Stimulated activated naive B cell treated with anti-CD40 and anti-IgM and Interleukin-4, amounts not matched to agents 10 μg/mL and 1 μg/mL and 100 μg/mL, for 72 hours (primary cell): ENCODE measurements around the gene SFXN4.
A peak's percentile ranks its signal among the peaks of the same experiment; 100 is the strongest.
"Not testable (repeated sequence)": the region's sequence is repeated elsewhere in the genome, so short reads cannot be mapped to it uniquely, and the experiment has no call there.

ENCODE experiments used
- ATAC-seq, 2 donors: fragments of 150-1000 bp; cut with Tn5 transposase; replicated peaks; 2 replicates each; pipeline ENCODE4 v1.10.0; 2021; ENCODE audit warnings: moderate library complexity in 1 of 2
- DNase-seq: peaks from one replicate; pipeline ENCODE4 v3.0.0; 2021
- H3K27ac Mint-ChIP-seq: one replicate; pipeline ENCODE4 v1.8.0; 2022; ENCODE audit warnings: mild to moderate bottlenecking, mixed read lengths
- H3K27me3 Mint-ChIP-seq, 2 donors: one replicate each; pipeline ENCODE4 v1.8.0; 2022; ENCODE audit warnings: mixed read lengths in 2 of 2
- H3K36me3 Mint-ChIP-seq, 2 donors: one replicate each; pipeline ENCODE4 v1.8.0; 2022; ENCODE audit warnings: mixed read lengths in 2 of 2, mild to moderate bottlenecking in 1 of 2
- H3K4me1 Mint-ChIP-seq, 2 donors: one replicate each; pipeline ENCODE4 v1.8.0; 2022; ENCODE audit warnings: mixed read lengths in 2 of 2, mild to moderate bottlenecking in 1 of 2
- H3K4me3 Mint-ChIP-seq, 2 donors: one replicate each; pipeline ENCODE4 v1.8.0; 2022; ENCODE audit warnings: mild to moderate bottlenecking in 2 of 2, mixed read lengths in 2 of 2, moderate library complexity in 1 of 2
- H3K9me3 Mint-ChIP-seq, 2 donors: one replicate each; pipeline ENCODE4 v1.8.0; 2022; ENCODE audit warnings: mixed read lengths in 2 of 2, mild to moderate bottlenecking in 1 of 2

The SFXN4 gene

DNA sequence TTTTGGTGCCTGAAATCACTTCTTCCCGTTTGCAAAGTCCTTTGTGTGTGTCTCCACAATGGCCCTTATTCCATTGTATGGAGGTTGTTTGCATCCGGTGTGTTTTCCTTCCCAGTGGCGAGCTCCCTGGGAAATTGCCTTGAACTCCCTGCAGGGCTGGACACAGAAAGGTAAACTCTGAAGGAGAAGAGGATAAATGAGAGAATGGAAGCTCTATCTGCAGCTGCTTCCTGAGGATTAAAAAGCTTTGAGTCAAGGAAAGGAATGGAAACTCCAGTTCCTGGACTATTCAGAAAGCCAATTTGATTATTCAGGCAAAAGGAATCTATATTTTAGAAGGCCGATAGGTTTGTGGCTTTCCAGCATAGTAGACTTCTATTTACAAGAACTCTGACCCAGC, 37.5 kb upstream of the SFXN4 start:
- Mint-ChIP-seq H3K36me3 (no peaks in the 10 kb centered on the region), H3K27me3 (peaks cover 10 to 15% of the 10 kb centered on the region in 2 donors), H3K9me3 (no peaks in the 10 kb centered on the region), H3K4me1 (peaks cover 16 to 27% of the 10 kb centered on the region in 2 donors), H3K4me3 (no peak overlapping the region), H3K27ac (no peak overlapping the region)
- ATAC-seq, result no peak
- DNase-seq, result no peak

DNA sequence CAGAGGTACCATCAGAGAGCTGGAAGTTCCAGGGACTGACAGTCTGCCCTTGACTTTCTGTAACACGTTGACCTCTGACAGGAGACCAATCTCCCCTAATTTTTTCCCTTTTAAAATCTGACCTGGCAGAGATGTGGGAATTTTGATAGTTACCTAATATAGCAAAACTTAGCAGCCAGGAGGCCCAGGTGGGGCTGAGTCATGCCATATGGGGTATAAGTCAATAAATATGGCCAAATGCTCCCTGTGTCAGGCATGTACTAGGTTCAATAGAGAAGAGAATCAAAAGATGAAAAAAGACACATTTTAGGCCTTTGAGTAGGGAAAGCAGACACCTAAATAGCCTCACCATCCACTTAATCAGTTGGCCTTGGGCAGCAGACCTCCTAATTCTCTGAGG, 35.7 kb upstream of the SFXN4 start:
- H3K27ac Mint-ChIP-seq, result no peak overlapping the region
- ATAC-seq (no peak), DNase-seq (no peak)
- peaks cover 10 to 18% of the 10 kb centered on the region in 2 donors for H3K27me3 Mint-ChIP-seq
- no peaks in the 10 kb centered on the region for H3K36me3 Mint-ChIP-seq
- no peaks in the 10 kb centered on the region for H3K9me3 Mint-ChIP-seq
- H3K4me1 Mint-ChIP-seq, result peaks cover 16 to 22% of the 10 kb centered on the region in 2 donors
- no peak overlapping the region for H3K4me3 Mint-ChIP-seq

DNA sequence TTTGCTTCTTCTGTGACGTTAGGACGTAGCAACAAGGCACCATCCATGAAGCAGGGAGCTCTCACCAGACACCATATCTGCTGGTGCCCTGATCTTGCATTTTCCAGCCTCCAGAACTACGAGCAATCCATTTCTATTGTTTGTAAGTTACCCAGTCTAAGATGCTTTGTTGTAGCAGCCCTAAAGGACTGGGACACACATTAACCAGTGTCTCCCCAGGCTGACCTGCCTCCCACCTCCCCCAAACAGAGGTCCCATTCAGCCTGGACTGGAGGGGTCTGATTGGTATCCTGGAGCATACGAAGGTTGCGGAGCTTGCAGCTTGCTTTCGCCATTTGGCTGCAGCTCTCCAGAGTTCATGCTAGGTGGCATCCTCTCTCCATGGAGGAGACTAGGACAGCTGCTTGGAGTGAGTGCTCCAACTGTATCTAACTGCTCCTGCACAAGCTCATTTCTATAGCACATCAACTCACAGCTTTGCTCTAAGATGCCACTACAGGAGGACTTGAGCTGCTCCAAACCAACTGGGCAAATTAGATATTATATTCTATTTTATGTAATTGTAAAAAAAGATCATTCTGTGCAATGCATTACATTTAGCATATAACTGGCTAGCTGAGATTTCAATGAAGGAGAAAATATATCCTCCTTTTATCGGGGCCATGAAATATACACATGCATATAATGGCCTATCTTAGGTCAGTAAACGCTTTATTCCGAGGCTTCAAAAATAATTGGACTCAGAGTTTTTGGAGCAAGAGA, 33.9 kb upstream of the SFXN4 start:
- Mint-ChIP-seq H3K4me3 (peak overlapping the region in 1 of 2 donors; percentile 19), H3K27me3 (peaks cover 10 to 18% of the 10 kb centered on the region in 2 donors), H3K4me1 (peaks cover 13 to 18% of the 10 kb centered on the region in 2 donors), H3K9me3 (no peaks in the 10 kb centered on the region), H3K27ac (no peak overlapping the region), H3K36me3 (no peaks in the 10 kb centered on the region)
- peak; percentile 87 to 91 for ATAC-seq
- peak; percentile 36 for DNase-seq

DNA sequence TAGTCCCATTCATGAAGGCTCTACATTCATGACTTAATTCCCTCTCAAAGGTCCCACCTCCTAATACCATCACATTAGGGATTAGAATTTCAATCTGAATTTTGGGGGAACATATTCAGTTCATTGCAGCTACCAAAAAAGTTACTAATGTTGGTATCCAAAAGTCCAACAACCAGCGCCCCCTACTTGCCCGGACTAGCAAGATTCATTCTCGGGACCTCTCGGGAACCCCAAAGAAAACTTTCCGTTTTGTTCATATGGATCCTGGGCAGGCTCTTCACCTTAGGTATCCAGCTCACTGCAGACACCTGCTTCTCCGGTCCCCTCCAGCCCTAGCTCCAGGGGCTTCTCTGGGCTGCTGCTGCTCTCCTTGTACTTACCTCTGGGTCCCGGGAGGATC, 32.9 kb upstream of the SFXN4 start:
- Mint-ChIP-seq H3K4me3 (no peak overlapping the region), H3K27me3 (peaks cover 10 to 18% of the 10 kb centered on the region in 2 donors), H3K36me3 (no peaks in the 10 kb centered on the region), H3K9me3 (no peaks in the 10 kb centered on the region), H3K27ac (no peak overlapping the region), H3K4me1 (peaks cover 13 to 18% of the 10 kb centered on the region in 2 donors)
- peak; percentile 31 to 33 for ATAC-seq
- no peak for DNase-seq

DNA sequence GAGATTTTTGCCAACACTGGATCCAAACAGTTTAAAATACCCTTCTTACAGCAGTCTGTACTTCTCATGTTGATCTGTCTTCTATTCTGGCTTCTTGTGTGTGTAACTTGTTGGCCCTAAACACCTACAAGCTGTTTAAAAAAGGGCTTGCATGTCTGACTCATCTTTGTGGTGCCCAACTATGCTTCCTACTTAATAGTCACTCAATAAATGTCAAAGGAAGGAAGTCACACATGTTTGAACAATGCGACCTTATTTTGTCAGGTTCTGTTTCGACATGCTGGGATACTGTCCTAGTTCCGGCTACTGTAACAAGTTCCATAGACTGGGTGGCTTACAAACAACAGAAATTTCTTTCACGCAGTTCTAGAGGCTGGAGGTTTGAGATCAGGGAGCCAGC, 32.4 kb upstream of the SFXN4 start:
- ATAC-seq (peak; percentile 23 to 46), DNase-seq (no peak)
- peaks cover 10 to 18% of the 10 kb centered on the region in 2 donors for H3K27me3 Mint-ChIP-seq
- H3K4me3 Mint-ChIP-seq, result no peak overlapping the region
- peaks cover 13 to 18% of the 10 kb centered on the region in 2 donors for H3K4me1 Mint-ChIP-seq
- no peak overlapping the region for H3K27ac Mint-ChIP-seq
- H3K36me3 Mint-ChIP-seq, result no peaks in the 10 kb centered on the region
- H3K9me3 Mint-ChIP-seq, result no peaks in the 10 kb centered on the region

DNA sequence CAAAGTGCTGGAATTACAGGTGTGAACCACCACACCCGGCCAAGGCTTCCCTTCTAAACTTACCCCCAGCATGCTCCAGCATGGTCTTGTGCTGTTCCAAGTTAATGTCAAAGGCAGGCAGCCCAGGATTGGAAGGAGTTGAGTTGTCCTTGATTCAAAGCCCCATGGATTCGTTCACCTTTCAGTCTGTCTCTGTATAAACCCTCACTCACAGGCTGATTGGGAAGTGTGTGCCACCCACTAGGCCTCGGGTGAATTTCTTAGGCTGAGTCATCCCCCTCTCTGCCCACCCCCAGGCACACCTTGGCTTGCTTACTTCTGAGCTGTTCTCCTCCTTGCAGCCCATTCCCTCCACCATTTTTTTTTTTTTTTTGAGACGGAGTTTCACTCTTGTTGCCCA, 26.4 kb upstream of the SFXN4 start:
- H3K4me1 Mint-ChIP-seq, result peaks cover 17 to 26% of the 10 kb centered on the region in 2 donors
- no peak overlapping the region for H3K4me3 Mint-ChIP-seq
- DNase-seq, result no peak
- no peaks in the 10 kb centered on the region for H3K27me3 Mint-ChIP-seq
- no peak overlapping the region for H3K27ac Mint-ChIP-seq
- H3K9me3 Mint-ChIP-seq, result no peaks in the 10 kb centered on the region
- ATAC-seq, result peak in 1 of 2 donors; percentile 36
- H3K36me3 Mint-ChIP-seq, result no peaks in the 10 kb centered on the region

DNA sequence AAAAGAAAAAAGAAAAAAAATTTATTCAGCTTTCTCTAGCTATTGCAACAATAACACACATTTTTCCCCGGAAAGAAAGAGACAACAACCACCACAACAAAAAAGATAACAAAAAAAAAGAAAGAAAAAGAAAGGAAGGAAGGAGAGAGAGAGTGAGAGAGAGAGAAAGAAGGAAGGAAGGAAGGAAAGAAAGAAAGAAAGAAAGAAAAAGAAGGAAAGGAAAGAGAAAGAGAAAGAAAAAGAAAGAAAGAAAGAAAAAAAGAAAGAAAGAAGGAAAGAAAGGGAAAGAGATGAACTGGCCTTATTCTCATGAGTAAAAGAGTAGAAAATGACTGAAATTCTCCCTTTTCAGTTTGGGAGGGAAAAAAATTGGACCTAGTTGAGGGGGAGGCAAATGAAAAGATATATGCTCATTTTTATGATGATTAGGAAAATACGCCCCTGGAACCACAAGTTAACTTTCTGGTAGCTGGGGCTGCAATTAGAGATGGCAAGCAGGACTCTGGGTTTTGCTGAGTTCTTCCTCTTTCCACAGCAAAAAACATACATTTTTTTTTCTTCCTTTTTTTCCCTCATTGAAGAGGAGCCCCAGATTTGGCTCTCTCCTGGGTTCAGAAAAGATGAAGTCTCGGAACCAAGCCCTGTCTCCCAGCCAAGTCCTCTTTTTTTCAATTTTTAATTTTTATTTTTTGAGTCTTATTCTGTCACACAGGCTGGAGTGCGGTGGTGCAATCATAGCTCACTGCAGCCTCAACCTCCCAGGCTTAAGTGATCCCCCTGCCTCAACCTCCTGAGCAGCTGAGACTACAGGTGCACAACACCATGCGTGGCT, 25.7 kb upstream of the SFXN4 start:
- H3K27ac Mint-ChIP-seq, result no peak overlapping the region

DNA sequence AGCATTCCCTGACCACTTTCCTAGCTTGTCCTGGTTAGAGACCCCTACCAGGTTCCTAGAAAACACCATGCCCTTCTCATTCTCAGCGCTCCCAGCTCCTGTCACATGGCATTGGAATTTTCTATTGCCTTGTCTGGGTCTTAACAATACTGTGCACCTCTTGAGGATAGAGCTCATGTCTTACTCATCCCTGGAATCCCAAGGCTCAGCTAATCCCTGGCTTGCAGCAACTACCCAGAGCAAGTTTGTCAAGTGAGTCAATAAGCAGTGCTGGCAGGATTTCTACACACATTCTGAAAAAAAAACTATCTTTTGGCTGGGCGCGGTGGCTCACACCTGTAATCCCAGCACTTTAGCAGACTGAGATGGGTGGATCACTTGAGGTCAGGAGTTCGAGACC, 24.8 kb upstream of the SFXN4 start:
- DNase-seq (no peak), ATAC-seq (no peak)
- Mint-ChIP-seq H3K4me1 (peaks cover 17 to 26% of the 10 kb centered on the region in 2 donors), H3K36me3 (no peaks in the 10 kb centered on the region), H3K27ac (no peak overlapping the region), H3K4me3 (no peak overlapping the region), H3K9me3 (no peaks in the 10 kb centered on the region), H3K27me3 (no peaks in the 10 kb centered on the region)

More for the DNA sequence above, 25.7 kb upstream of the SFXN4 start:
- H3K9me3 Mint-ChIP-seq, result no peaks in the 10 kb centered on the region
- H3K27me3 Mint-ChIP-seq, result no peaks in the 10 kb centered on the region
- no peaks in the 10 kb centered on the region for H3K36me3 Mint-ChIP-seq
- no peak overlapping the region for H3K4me3 Mint-ChIP-seq
- peaks cover 17 to 26% of the 10 kb centered on the region in 2 donors for H3K4me1 Mint-ChIP-seq
- ATAC-seq, result no peak
- DNase-seq, result no peak

DNA sequence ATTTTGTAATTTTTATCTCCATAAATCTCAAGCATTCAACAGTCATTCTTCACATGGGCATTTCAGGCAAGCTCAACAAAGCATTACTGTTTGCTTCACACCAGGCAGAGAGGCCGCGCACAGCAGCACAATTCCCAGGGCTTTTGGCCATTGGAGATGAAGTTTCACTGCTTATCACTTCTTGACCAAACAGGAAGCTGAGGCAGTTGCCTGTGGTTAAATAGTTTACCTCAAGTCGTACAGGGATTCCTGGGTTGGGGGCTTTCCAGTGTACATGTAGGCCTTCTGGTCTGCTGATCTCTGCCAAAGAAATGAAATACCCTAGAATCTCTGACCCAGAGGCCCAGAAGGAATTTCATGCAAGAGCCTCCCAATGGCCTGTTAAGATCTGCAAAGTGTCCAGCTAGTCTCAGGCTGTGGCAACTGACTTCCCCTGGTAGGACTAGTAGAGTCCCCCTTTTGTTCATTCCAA, 24.3 kb upstream of the SFXN4 start:
- Mint-ChIP-seq H3K4me3 (no peak overlapping the region), H3K4me1 (peaks cover 17 to 26% of the 10 kb centered on the region in 2 donors), H3K36me3 (no peaks in the 10 kb centered on the region), H3K27me3 (no peaks in the 10 kb centered on the region), H3K27ac (no peak overlapping the region), H3K9me3 (no peaks in the 10 kb centered on the region)
- ATAC-seq, result peak; percentile 60 to 91
- peak; percentile 43 for DNase-seq

DNA sequence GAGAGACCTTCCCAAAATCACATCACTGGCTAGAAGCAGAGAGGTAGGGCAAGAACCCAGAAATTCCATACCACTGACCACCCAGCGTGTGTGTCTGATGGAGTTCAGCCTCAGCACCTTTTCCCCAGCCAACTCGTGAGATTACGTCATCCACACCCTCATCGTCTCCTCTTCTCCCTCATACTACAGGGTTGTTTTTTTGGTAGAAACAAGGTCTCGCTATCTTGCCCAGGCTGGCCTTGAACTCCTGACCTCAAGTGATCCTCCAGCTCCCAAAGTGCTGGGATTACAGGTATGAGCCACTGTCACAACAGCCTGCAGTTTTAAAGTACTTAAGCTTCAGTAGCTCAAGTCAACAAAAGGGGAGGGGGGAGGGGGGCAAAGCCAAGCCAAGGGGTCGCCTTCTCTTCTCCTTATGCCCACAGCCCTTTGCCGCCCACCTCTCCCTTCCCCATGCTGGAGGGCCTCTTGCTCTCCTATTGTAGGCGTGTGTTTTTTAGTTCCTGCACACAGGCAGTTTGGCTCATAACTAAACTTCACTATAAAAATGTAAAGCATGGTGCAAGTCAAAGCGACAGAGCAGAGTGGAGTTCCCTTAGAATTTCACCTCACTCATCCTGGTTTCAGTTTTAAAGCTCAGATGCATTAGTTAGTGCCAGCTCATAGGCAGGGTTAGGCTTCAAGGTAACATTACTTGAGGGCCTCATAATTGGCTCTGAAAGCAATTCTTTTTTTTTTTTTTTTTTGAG, 18.3 kb upstream of the SFXN4 start:
- H3K4me3 Mint-ChIP-seq, result no peak overlapping the region
- H3K27me3 Mint-ChIP-seq, result no peaks in the 10 kb centered on the region
- H3K36me3 Mint-ChIP-seq, result no peaks in the 10 kb centered on the region
- no peak overlapping the region for H3K27ac Mint-ChIP-seq
- peak in 1 of 2 donors; percentile 43 for ATAC-seq
- H3K4me1 Mint-ChIP-seq, result peaks cover 2 to 6% of the 10 kb centered on the region in 2 donors
- H3K9me3 Mint-ChIP-seq, result no peaks in the 10 kb centered on the region
- DNase-seq, result no peak

DNA sequence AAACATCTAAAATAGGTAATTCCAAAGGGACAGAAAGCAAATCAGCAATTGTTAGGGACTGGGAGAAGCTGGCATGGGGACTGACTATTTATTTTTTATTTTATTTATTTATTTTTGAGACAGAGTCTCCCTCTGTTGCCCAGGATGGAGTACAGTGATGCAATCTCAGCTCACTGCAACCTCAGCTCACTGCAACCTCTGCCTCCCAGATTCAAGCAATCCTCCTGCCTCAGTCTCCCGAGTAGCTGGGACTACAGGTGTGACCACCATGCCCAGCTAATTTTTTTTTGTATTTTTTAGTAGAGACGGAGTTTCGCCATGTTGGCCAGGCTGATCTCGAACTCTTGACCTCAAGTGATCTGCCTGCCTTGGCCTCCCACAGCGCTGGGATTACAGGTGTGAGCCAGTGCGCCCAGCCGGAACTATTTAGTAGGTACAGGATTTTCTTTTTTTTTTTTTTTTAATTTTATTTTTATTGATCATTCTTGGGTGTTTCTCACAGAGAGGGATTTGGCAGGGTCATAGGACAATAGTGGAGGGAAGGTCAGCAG, 15.4 kb upstream of the SFXN4 start:
- not testable (repeated sequence) for H3K27ac Mint-ChIP-seq, H3K4me3 Mint-ChIP-seq, ATAC-seq, DNase-seq, H3K9me3 Mint-ChIP-seq, H3K27me3 Mint-ChIP-seq
- Mint-ChIP-seq H3K4me1 (peaks cover 7 to 11% of the 10 kb centered on the region in 2 donors), H3K36me3 (peaks cover 7 to 11% of the 10 kb centered on the region in 2 donors)

DNA sequence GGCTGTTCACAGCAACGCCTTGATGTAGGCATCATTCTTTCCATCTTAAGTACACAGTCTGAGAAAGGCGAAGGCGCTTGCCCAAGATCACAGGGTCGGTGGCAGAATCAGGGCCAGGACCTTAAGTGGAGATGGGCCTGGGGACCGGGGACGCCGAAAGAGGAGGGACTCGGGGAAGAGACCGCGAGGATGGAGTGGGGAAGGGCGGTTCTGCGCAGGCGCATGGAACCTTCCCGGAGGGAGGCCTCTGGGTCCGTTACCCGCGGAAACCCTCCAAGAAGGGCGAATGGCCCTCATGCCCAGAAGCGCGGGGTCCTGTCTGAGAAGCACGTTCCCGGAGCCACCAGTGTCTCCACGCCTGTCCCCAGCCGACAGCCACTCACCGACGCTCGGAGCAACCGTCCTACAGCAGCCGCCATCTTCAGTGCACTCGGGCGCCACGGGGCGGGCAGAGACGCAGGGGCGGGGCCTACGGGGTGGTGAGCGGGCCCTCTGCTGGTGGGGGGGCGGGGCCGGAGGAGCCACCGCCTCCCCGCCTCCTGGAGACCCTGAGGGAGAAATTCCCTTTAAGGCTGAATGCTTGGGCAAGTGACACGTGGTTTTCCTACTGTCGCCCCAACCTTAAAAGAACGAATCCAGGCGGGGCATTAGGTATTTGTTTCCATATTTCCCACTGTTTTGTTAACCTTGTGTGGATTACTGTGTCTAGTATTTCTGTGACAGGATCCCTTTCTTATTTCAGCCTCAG, 13.0 kb upstream of the SFXN4 start, which contains the start of gene PRDX3:
Gene PRDX3, minus strand, starts transcription at position 441 of the 748 bp plus-strand sequence. Its CDS starts 22 bp downstream, at position 419.
- peak; percentile 97 to 99 for ATAC-seq
- H3K4me1 Mint-ChIP-seq, result peaks cover 11 to 12% of the 10 kb centered on the region in 2 donors
- no peaks in the 10 kb centered on the region for H3K9me3 Mint-ChIP-seq
- H3K36me3 Mint-ChIP-seq, result peaks cover 14 to 21% of the 10 kb centered on the region in 2 donors
- H3K4me3 Mint-ChIP-seq, result peak within 1 kb of the TSS; percentile 94 to 99
- H3K27ac Mint-ChIP-seq, result peak within 1 kb of the TSS; percentile 96
- H3K27me3 Mint-ChIP-seq, result no peaks in the 10 kb centered on the region
- peak; percentile 86 for DNase-seq

DNA sequence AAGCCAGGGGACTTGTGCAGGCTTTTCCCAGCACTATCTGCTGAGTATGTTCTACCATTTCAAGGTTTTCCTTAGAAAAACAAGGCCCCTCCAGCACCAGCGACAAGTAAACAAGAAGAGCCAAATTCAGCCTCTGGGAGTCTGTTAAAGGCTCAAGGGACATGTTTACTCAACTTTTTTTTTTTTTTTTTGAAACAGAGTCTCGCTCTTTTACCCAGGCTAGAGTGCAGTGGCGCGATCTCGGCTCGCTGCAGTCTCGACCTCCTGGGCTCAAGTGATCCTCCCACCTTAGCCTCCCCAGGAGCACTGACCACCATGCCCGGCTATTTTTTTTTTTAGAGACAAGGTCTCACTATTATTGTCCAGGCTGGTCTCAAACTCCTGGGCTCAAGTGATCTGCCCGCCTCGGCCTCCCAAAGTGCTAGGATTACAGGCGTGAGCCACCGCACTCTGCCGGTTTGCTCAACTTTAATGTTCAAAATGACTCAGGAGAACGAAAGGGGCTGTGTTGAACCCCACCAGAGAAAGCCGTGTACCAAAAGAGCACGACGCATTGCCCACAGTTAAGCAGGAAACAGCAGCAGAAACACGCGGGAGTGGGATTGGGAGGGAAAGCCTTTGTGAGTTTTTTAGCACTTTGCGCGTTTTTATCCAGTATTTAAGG, 12.3 kb upstream of the SFXN4 start:
- H3K9me3 Mint-ChIP-seq, result no peaks in the 10 kb centered on the region

More for the DNA sequence above, 12.3 kb upstream of the SFXN4 start:
- DNase-seq (peak; percentile 24), ATAC-seq (peak; percentile 33 to 54)
- Mint-ChIP-seq H3K4me3 (peak overlapping the region; percentile 94 to 99), H3K27me3 (no peaks in the 10 kb centered on the region), H3K27ac (peak overlapping the region; percentile 96), H3K36me3 (peaks cover 14 to 21% of the 10 kb centered on the region in 2 donors), H3K4me1 (peaks cover 11 to 12% of the 10 kb centered on the region in 2 donors)
